Natural killer cell (primary cell): Measurements from ENCODE around the gene GDF11. TPM values are rescaled to one million over a fixed set of nuclear protein-coding genes. Genes with fewer than 3 reads are reported as not detected.

Source experiments
- ATAC-seq, 3 donors: fragments of 150-1000 bp in 2 of 3; fragments of 200-7000 bp in 1 of 3; cut with Tn5 transposase; 1 replicate in 1 of 3; 2 replicates in 2 of 3; pipeline ENCODE4 v1.10.0; 2021; ENCODE audit warnings: mild to moderate bottlenecking in 2 of 3, moderate library complexity in 2 of 3
- DNase-seq, 2 donors: peaks; one replicate each; pipeline versions ENCODE4 v3.0.0 to v3.0.0-alpha.2; 2013 to 2021; ENCODE audit warnings: mixed read lengths in 1 of 2
- H3K27ac ChIP-seq: one replicate; pipeline ENCODE4 v1.5.1; 2013; ENCODE audit warnings: mild to moderate bottlenecking, low read length
- H3K27me3 ChIP-seq: one replicate; pipeline ENCODE4 v1.6.1; 2013; ENCODE audit warnings: low read length; ENCODE audit not compliant: control insufficient read depth, insufficient read depth
- H3K36me3 ChIP-seq: one replicate; pipeline ENCODE4 v1.6.1; 2013; ENCODE audit warnings: low read length; ENCODE audit not compliant: control insufficient read depth, insufficient read depth
- H3K4me1 ChIP-seq: one replicate; pipeline ENCODE4 v1.6.1; 2013; ENCODE audit warnings: low read length; ENCODE audit not compliant: control insufficient read depth, insufficient read depth
- H3K4me3 ChIP-seq: one replicate; pipeline ENCODE4 v1.5.1; 2013; ENCODE audit warnings: low read length
- H3K9me3 ChIP-seq: one replicate; pipeline ENCODE4 v1.6.1; 2013; ENCODE audit warnings: low read length; ENCODE audit not compliant: control insufficient read depth, insufficient read depth
- H3K27ac Mint-ChIP-seq, 2 donors: one replicate each; pipeline ENCODE4 v1.8.0; 2022; ENCODE audit warnings: mild to moderate bottlenecking in 2 of 2, mixed read lengths in 2 of 2, moderate library complexity in 1 of 2
- H3K27me3 Mint-ChIP-seq, 2 donors: one replicate each; pipeline ENCODE4 v1.8.0; 2022; ENCODE audit warnings: low read depth in 2 of 2, mixed read lengths in 2 of 2
- H3K36me3 Mint-ChIP-seq: one replicate; pipeline ENCODE4 v1.8.0; 2022; ENCODE audit warnings: mixed read lengths
- H3K4me1 Mint-ChIP-seq, 2 donors: one replicate each; pipeline ENCODE4 v1.8.0; 2022; ENCODE audit warnings: mixed read lengths in 2 of 2
- H3K4me3 Mint-ChIP-seq: one replicate; pipeline ENCODE4 v1.8.0; 2022; ENCODE audit warnings: mild to moderate bottlenecking, moderate library complexity, mixed read lengths
- H3K9me3 Mint-ChIP-seq, 2 donors: one replicate each; pipeline ENCODE4 v1.8.0; 2022; ENCODE audit warnings: mixed read lengths in 2 of 2
- WGBS: methylation state at CpG from one replicate; pipeline ENCODE4 v1.1.7; 2013; ENCODE audit warnings: missing lambda C conversion rate; ENCODE audit not compliant: insufficient coverage; 5-methylcytosine and 5-hydroxymethylcytosine counted together
- intact Hi-C: fragments of 100-400 bp; cut with micrococcal nuclease; formaldehyde crosslinking; loops from one replicate; pipeline ENCODE4 v1.14.2; 2022
- total RNA-seq, 4 donors: library from RNA; stranded (reverse); fragments of 120-200 nt in 1 of 4; gene quantifications; one replicate each; pipeline versions ENCODE4 v1.2.3 to v1.2.4, GENCODE V29; 2013 to 2022
- TF ChIP-seq, protein P1 (sequence below): fragments of 200-600 bp; IDR thresholded peaks from one replicate; pipeline ENCODE4 v1.8.0; 2022; ENCODE audit warnings: antibody characterized with exemption

GDF11 gene
- total RNA-seq, 3 donors from 2014 or later (not counting 1 experiment from before 2014, with no cell fraction given) = 9.2 to 12.1 (median 10.2) TPM

DNA sequence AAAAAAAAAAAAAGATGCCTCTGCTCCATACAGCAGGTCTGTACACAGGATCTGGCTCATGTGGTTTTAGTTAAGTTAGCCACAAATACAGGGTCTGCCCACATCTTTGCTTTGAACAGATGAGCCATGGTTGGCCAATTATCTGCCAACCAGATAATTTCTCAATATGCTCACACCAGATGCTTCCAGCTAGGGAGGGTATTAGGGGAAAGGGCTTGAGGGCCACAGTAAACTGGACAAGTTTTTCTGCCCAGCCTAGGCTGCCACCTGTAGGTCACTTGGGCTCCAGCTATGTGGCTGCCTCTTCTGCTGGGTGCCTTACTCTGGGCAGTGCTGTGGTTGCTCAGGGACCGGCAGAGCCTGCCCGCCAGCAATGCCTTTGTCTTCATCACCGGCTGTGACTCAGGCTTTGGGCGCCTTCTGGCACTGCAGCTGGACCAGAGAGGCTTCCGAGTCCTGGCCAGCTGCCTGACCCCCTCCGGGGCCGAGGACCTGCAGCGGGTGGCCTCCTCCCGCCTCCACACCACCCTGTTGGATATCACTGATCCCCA lies 22.0 kb upstream of the GDF11 start:
- H3K36me3 ChIP-seq = peaks cover 30% of the 10 kb centered on the region
- H3K4me1 Mint-ChIP-seq = peaks cover 21 to 41% of the 10 kb centered on the region in 2 donors
- peak overlapping the region in 1 of 2 donors; percentile 18 for H3K27ac Mint-ChIP-seq
- no peaks in the 10 kb centered on the region for H3K27me3 Mint-ChIP-seq
- peak overlapping the region; percentile 13 for H3K4me3 Mint-ChIP-seq
- DNase-seq (no peak), ATAC-seq (peak in 2 of 3 donors; percentile 40 to 49)
- intact Hi-C loops = no loop called here
- H3K4me1 ChIP-seq = peaks cover 47% of the 10 kb centered on the region
- TF ChIP-seq, protein P1, sequence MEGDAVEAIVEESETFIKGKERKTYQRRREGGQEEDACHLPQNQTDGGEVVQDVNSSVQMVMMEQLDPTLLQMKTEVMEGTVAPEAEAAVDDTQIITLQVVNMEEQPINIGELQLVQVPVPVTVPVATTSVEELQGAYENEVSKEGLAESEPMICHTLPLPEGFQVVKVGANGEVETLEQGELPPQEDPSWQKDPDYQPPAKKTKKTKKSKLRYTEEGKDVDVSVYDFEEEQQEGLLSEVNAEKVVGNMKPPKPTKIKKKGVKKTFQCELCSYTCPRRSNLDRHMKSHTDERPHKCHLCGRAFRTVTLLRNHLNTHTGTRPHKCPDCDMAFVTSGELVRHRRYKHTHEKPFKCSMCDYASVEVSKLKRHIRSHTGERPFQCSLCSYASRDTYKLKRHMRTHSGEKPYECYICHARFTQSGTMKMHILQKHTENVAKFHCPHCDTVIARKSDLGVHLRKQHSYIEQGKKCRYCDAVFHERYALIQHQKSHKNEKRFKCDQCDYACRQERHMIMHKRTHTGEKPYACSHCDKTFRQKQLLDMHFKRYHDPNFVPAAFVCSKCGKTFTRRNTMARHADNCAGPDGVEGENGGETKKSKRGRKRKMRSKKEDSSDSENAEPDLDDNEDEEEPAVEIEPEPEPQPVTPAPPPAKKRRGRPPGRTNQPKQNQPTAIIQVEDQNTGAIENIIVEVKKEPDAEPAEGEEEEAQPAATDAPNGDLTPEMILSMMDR = no peak
- H3K9me3 ChIP-seq = no peaks in the 10 kb centered on the region
- H3K36me3 Mint-ChIP-seq = peaks cover 10% of the 10 kb centered on the region
- no peak overlapping the region for H3K27ac ChIP-seq
- no peaks in the 10 kb centered on the region for H3K9me3 Mint-ChIP-seq
- no peaks in the 10 kb centered on the region for H3K27me3 ChIP-seq
- H3K4me3 ChIP-seq = no peak overlapping the region
- WGBS = 66% methylated on average over 9 of the region's 9 CpGs

DNA sequence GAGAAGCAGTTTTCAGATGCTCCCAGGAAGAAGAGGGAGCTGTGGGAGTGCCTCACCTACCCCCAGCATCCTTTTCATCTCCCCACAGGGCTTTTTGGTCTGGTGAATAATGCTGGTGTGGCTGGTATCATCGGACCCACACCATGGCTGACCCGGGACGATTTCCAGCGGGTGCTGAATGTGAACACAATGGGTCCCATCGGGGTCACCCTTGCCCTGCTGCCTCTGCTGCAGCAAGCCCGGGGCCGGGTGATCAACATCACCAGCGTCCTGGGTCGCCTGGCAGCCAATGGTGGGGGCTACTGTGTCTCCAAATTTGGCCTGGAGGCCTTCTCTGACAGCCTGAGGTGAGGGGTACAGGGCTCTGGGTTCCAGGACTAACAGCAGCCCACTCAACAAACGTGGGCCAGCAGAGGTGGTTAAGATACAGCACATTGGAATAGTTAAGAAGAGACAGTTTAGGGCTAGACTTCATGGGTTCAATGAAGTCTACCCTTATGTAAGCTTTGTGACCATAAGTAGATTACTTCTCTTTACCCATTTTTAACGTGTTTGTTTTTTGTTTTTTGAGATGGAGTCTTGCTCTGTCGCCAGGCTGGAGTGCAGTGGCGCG lies 21.2 kb upstream of the GDF11 start:
- Mint-ChIP-seq H3K4me1 (peaks cover 22 to 38% of the 10 kb centered on the region in 2 donors), H3K4me3 (no peak overlapping the region), H3K36me3 (peaks cover 10% of the 10 kb centered on the region), H3K27ac (peak overlapping the region in 1 of 2 donors; percentile 18), H3K9me3 (no peaks in the 10 kb centered on the region), H3K27me3 (no peaks in the 10 kb centered on the region)
- Histone ChIP-seq H3K4me3 (no peak overlapping the region), H3K27ac (no peak overlapping the region), H3K27me3 (no peaks in the 10 kb centered on the region), H3K4me1 (peaks cover 44% of the 10 kb centered on the region), H3K36me3 (peaks cover 33% of the 10 kb centered on the region), H3K9me3 (no peaks in the 10 kb centered on the region)
- DNase-seq (no peak), ATAC-seq (no peak)
- TF ChIP-seq, protein P1 = no peak
- intact Hi-C loops = no loop called here
- WGBS = 85% methylated on average over 13 of the region's 14 CpGs

GRCh38 chr12:55722948-55723347 lies 20.0 kb upstream of the GDF11 start:
- Mint-ChIP-seq H3K27ac (no peak overlapping the region), H3K4me3 (no peak overlapping the region), H3K27me3 (no peaks in the 10 kb centered on the region), H3K9me3 (no peaks in the 10 kb centered on the region), H3K36me3 (peaks cover 10% of the 10 kb centered on the region), H3K4me1 (peaks cover 33 to 41% of the 10 kb centered on the region in 2 donors)
- ATAC-seq = no peak
- intact Hi-C loops = no loop called here
- TF ChIP-seq, protein P1 = no peak
- Histone ChIP-seq H3K4me3 (no peak overlapping the region), H3K9me3 (no peaks in the 10 kb centered on the region), H3K27ac (no peak overlapping the region), H3K36me3 (peaks cover 37% of the 10 kb centered on the region), H3K4me1 (peaks cover 45% of the 10 kb centered on the region), H3K27me3 (no peaks in the 10 kb centered on the region)
- no peak for DNase-seq
- 92% methylated on average over 8 of the region's 8 CpGs for WGBS
